HCT116 (cell line): Measurements from ENCODE around the gene SPTLC1. TPM values are rescaled to one million over a fixed set of nuclear protein-coding genes. Genes with fewer than 3 reads are reported as not detected.
"Not testable (repeated sequence)": the region's sequence is repeated elsewhere in the genome, so short reads cannot be mapped to it uniquely, and the experiment has no call there.

Source experiments
- ATAC-seq: fragments of 200-7000 bp; cut with Tn5 transposase; 2 replicates; pipeline ENCODE4 v1.9.1; 2020; ENCODE audit warnings: mild to moderate bottlenecking, moderate library complexity
- BruUV-seq: library from RNA; stranded (reverse); fragments of 400-500 nt; replicated peaks from 2 replicates; lab custom pipeline; 2021; lab: Mats Ljungman, UMichigan
- CTCF ChIA-PET: fragments of 300-600 bp; sonication (Branson Sonifier 250); formaldehyde crosslinking; loops from one replicate; lab custom pipeline; 2021; ENCODE audit warnings: antibody characterized with exemption; lab: Charles Lee
- POLR2A ChIA-PET: fragments of 300-600, 350-600 bp; sonication (Branson Sonifier 250); formaldehyde crosslinking; loops from one replicate; lab custom pipeline; 2021; ENCODE audit warnings: antibody characterized with exemption; lab: Charles Lee
- RAD21 ChIA-PET, 2 experiments: fragments of 300-600 bp; sonication (Branson Sonifier 250); formaldehyde crosslinking; loops; one replicate each; lab custom pipeline; 2023; ENCODE audit warnings: low total read pairs in 2 of 2; ENCODE audit not compliant: uncharacterized antibody in 2 of 2, unreplicated experiment in 2 of 2, low non-redundant PET in 1 of 2; lab: Charles Lee
- DNase-seq: peaks from one replicate; pipeline ENCODE4 v3.0.0-alpha.2; 2010; ENCODE audit warnings: low read depth, low spot score
- H2AFZ ChIP-seq: fragments of 200-600 bp; shearing (Covaris generic), sonication (generic); 2 replicates; pipeline ENCODE4 v1.6.1; 2017; ENCODE audit warnings: low read depth, mixed run types, mixed read lengths, antibody characterized with exemption, low read length; ENCODE audit not compliant: poor library complexity, severe bottlenecking
- H3K27ac ChIP-seq: 2 replicates; pipeline ENCODE4 v1.5.1; 2012; ENCODE audit warnings: low read depth, low read length
- H3K27me3 ChIP-seq: fragments of 200-600 bp; sonication (generic); 2 replicates; pipeline ENCODE4 v1.6.1; 2016; ENCODE audit warnings: mixed run types, low read length, mixed read lengths; ENCODE audit not compliant: insufficient read depth
- H3K36me3 ChIP-seq, 2 experiments: fragments of 200-500 bp in 1 of 2; fragments of 200-600 bp in 1 of 2; sonication (Bioruptor generic) in 1 of 2; sonication (generic) in 1 of 2; 2 replicates each; pipeline versions ENCODE4 v1.5.1 to v1.6.1; 2014 to 2016; ENCODE audit warnings: low read length in 2 of 2, inconsistent platforms in 1 of 2, mixed read lengths in 1 of 2, mixed run types in 1 of 2; ENCODE audit not compliant: insufficient read depth in 2 of 2, control insufficient read depth in 1 of 2
- H3K4me1 ChIP-seq, 2 experiments: fragments of 200-600 bp in 1 of 2; sonication (generic) in 1 of 2; 2 replicates each; pipeline versions ENCODE4 v1.5.1 to v1.6.1; 2012 to 2017; ENCODE audit warnings: low read length in 2 of 2, inconsistent platforms in 1 of 2, mild to moderate bottlenecking in 1 of 2, mixed read lengths in 1 of 2, mixed run types in 1 of 2, moderate library complexity in 1 of 2; ENCODE audit not compliant: insufficient read depth in 2 of 2, control insufficient read depth in 1 of 2
- H3K4me2 ChIP-seq: fragments of 200-600 bp; sonication (generic); 2 replicates; pipeline ENCODE4 v1.6.1; 2017; ENCODE audit warnings: mixed run types, low read length, mixed read lengths
- H3K4me3 ChIP-seq, 2 experiments: fragments of 200-600 bp in 1 of 2; sonication (generic) in 1 of 2; replicated peaks in 1 of 2; 2 replicates each; pipeline ENCODE4 v1.5.1; 2011 to 2016; ENCODE audit warnings: low read length in 2 of 2, control low read depth in 1 of 2, low read depth in 1 of 2, mild to moderate bottlenecking in 1 of 2, mixed read lengths in 1 of 2, mixed run types in 1 of 2
- H3K79me2 ChIP-seq: fragments of 200-600 bp; sonication (generic); 2 replicates; pipeline ENCODE4 v1.6.1; 2017; ENCODE audit warnings: mild to moderate bottlenecking, mixed run types, low read length, moderate library complexity, mixed read lengths; ENCODE audit not compliant: insufficient read depth
- H3K9ac ChIP-seq: fragments of 200-600 bp; sonication (generic); 2 replicates; pipeline ENCODE4 v1.6.1; 2016; ENCODE audit warnings: low read length, mixed read lengths
- H3K9me2 ChIP-seq: fragments of 200-600 bp; sonication (generic), shearing (Covaris generic); 2 replicates; pipeline ENCODE4 v1.6.1; 2017; ENCODE audit warnings: mixed run types, mild to moderate bottlenecking, moderate library complexity; ENCODE audit not compliant: insufficient read depth
- H3K9me3 ChIP-seq, 2 experiments: fragments of 200-500 bp in 1 of 2; fragments of 200-600 bp in 1 of 2; sonication (Bioruptor generic) in 1 of 2; sonication (generic) in 1 of 2; 2 replicates each; pipeline ENCODE4 v1.6.1; 2014 to 2017; ENCODE audit warnings: low read length in 2 of 2, mixed read lengths in 2 of 2, inconsistent platforms in 1 of 2, low read depth in 1 of 2, mild to moderate bottlenecking in 1 of 2, mixed run types in 1 of 2, moderate library complexity in 1 of 2; ENCODE audit not compliant: control insufficient read depth in 1 of 2, insufficient read depth in 1 of 2
- H4K20me1 ChIP-seq: fragments of 200-600 bp; sonication (generic), shearing (Covaris generic); 2 replicates; pipeline ENCODE4 v1.6.1; 2017; ENCODE audit warnings: mixed run types, mild to moderate bottlenecking, moderate library complexity; ENCODE audit not compliant: insufficient read depth
- CTCF ChIP-seq, 3 experiments: fragments of 200-600 bp in 1 of 3; sonication (generic) in 1 of 3; IDR thresholded peaks in 2 of 3; conservative IDR thresholded peaks in 1 of 3; 2 replicates each; pipeline ENCODE4 v1.5.1; 2012 to 2017; ENCODE audit warnings: low read depth in 2 of 3, low read length in 2 of 3, antibody characterized with exemption in 1 of 3, borderline replicate concordance in 1 of 3, control low read depth in 1 of 3, mild to moderate bottlenecking in 1 of 3, mixed read lengths in 1 of 3, mixed run types in 1 of 3, moderate library complexity in 1 of 3; ENCODE audit not compliant: insufficient read depth in 1 of 3
- FOSL1 ChIP-seq: IDR thresholded peaks from 2 replicates; pipeline ENCODE4 v1.6.1; 2012; ENCODE audit warnings: low read depth
- intact Hi-C: fragments of 100-400 bp; cut with micrococcal nuclease; formaldehyde crosslinking; loops from 2 replicates; pipeline ENCODE4 v1.10.0; 2022
- total RNA-seq: library from RNA; stranded (reverse); gene quantifications from one replicate; pipeline ENCODE4 v1.2.1, GENCODE V29; 2021; ENCODE audit not compliant: unreplicated experiment

SPTLC1 gene
- total RNA-seq, 1 experiment from 2014 or later = 81.7 TPM

GRCh38 chr9:92140074-92140753, 25.0 kb upstream of the SPTLC1 start:
- no peak overlapping the region for H3K9ac ChIP-seq
- no peaks in the 10 kb centered on the region for H3K79me2 ChIP-seq
- ChIA-PET RAD21 (interaction anchor here (0.6 to 1.1 kb wide), 4 partner anchors 95 to 650 kb away, joined by 3 read pairs; no protein-coding TSS in a partner anchor), CTCF (interaction anchor here (0.7 to 4.5 kb wide), 30 partner anchors 9 to 668 kb away, joined by 3 to 38 read pairs (median 4); partner anchors contain the start of gene IPPK)
- peak overlapping the region; percentile 63 for H3K4me2 ChIP-seq
- H3K4me1 ChIP-seq = peaks cover 2 to 11% of the 10 kb centered on the region in 2 experiments; a peak in 3 of 4 replicates
- intact Hi-C loops = loop anchor here (1.0 kb wide), 1 partner anchor 494 kb away; no protein-coding TSS in a partner anchor
- H3K9me2 ChIP-seq = no peaks in the 10 kb centered on the region
- no peaks in the 10 kb centered on the region for H4K20me1 ChIP-seq
- H3K36me3 ChIP-seq = no peaks in the 10 kb centered on the region
- H3K27ac ChIP-seq = no peak overlapping the region
- H3K4me3 ChIP-seq = no peak overlapping the region; a peak in 1 of 4 replicates
- ATAC-seq (peak; percentile 73), DNase-seq (peak; percentile 38)
- H3K9me3 ChIP-seq = no peaks in the 10 kb centered on the region
- TF ChIP-seq CTCF (IDR thresholded peaks at IDR 0.05 in 2 of 3, conservative IDR thresholded peaks at IDR 0.05 in 1 of 3; ENCODE audit: borderline replicate concordance in 1 of 3, insufficient read depth in 1 of 3, low read depth in 2 of 3, low read length in 2 of 3) (peak in 2 of 3 experiments; percentile 92 to 97; a peak in 4 of 6 replicates), FOSL1 (no peak)
- TF ChIP-seq, all 23 proteins: peak for 1
- Histone ChIP-seq H3K27me3 (0 out of 2 replicates have a peak, but pooled peaks cover 3% of the 10 kb centered on the region), H2AFZ (peak overlapping the region; percentile 45)
- POLR2A ChIA-PET = no interaction called here
- no TSS peak for BruUV-seq

DNA sequence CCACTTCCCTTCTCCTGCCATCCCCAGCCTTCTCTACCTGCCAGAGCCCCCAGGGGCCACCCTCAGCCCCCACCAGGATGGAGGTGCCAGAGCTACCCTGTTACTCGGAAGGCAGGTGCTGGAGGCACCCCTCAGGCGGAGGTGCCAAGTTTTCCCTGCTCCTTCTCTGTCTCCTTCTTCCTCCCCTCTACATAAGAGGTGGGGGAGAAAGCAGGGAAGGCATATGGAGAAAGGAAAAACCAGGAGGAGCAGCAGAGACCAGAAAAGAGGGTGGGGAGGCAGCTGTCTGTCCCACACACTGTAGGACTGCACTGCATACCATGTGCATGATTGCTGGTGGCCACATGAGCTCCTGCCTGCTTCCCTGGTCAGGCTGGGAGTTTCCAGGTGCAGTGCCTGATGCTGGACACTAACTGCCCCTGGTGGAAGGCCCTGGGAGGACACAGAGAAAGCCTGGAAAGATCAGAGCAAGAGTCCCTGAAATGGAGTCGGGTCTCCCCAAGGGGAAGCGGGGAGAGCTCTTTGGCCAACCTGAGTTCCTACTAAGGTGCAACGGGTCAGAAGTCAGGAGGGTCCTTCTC, 23.8 kb upstream of the SPTLC1 start:
- H2AFZ ChIP-seq = not testable (repeated sequence)

More for the DNA sequence above, 23.8 kb upstream of the SPTLC1 start:
- not testable (repeated sequence) for H3K9ac ChIP-seq, DNase-seq, H3K27me3 ChIP-seq, H3K9me3 ChIP-seq, H4K20me1 ChIP-seq, H3K9me2 ChIP-seq, H3K36me3 ChIP-seq, H3K4me2 ChIP-seq, BruUV-seq, H3K79me2 ChIP-seq, H3K27ac ChIP-seq, H3K4me3 ChIP-seq
- ChIA-PET RAD21 (interaction anchor here (0.9 to 1.1 kb wide), 2 partner anchors 153 to 189 kb away, joined by 3 read pairs; no protein-coding TSS in a partner anchor), CTCF (interaction anchor here (0.7 to 4.5 kb wide), 21 partner anchors 10 to 652 kb away, joined by 3 to 38 read pairs (median 4); partner anchors contain the start of gene CENPP), POLR2A (interaction anchor here (1.2 kb wide), 1 partner anchor 9 kb away, joined by 3 read pairs; no protein-coding TSS in a partner anchor)
- intact Hi-C loops = loop anchor here (2.0 to 5.0 kb wide), 4 partner anchors 98 to 653 kb away; no protein-coding TSS in a partner anchor
- TF ChIP-seq CTCF (IDR thresholded peaks at IDR 0.05 in 2 of 3, conservative IDR thresholded peaks at IDR 0.05 in 1 of 3; ENCODE audit: borderline replicate concordance in 1 of 3, insufficient read depth in 1 of 3, low read depth in 2 of 3, low read length in 2 of 3) = peak in 2 of 3 experiments; percentile 30 to 46; a peak in 3 of 6 replicates
- ATAC-seq = peak; percentile 28
- H3K4me1 ChIP-seq = peaks cover 2 to 15% of the 10 kb centered on the region in 2 experiments; a peak in 3 of 4 replicates
